Nephron (organoid): ENCODE measurements around the gene DTD1.

Experiments used
- H3K27ac Mint-ChIP-seq, 3 experiments: 2 replicates each; pipeline ENCODE4 v1.8.0; 2020; ENCODE audit warnings: mixed read lengths in 3 of 3, mild to moderate bottlenecking in 2 of 3, moderate library complexity in 1 of 3
- H3K27me3 Mint-ChIP-seq: 2 replicates; pipeline ENCODE4 v1.8.0; 2021; ENCODE audit warnings: low read depth, mild to moderate bottlenecking, moderate library complexity, mixed read lengths
- H3K36me3 Mint-ChIP-seq: 2 replicates; pipeline ENCODE4 v1.8.0; 2020; ENCODE audit warnings: low read depth, mixed read lengths
- H3K4me1 Mint-ChIP-seq: 2 replicates; pipeline ENCODE4 v1.8.0; 2020; ENCODE audit warnings: mixed read lengths
- H3K4me3 Mint-ChIP-seq, 3 experiments: 2 replicates each; pipeline ENCODE4 v1.8.0; 2020; ENCODE audit warnings: mild to moderate bottlenecking in 3 of 3, mixed read lengths in 3 of 3, moderate library complexity in 2 of 3
- H3K9me3 Mint-ChIP-seq: 2 replicates; pipeline ENCODE4 v1.8.0; 2020; ENCODE audit warnings: mixed read lengths
- TF ChIP-seq, protein P1 (sequence below), 3 experiments: fragments of 200-600 bp; sonication (generic); IDR thresholded peaks; one replicate each; pipeline ENCODE4 v1.5.0; 2021; ENCODE audit warnings: antibody characterized with exemption in 3 of 3; ENCODE audit not compliant: unreplicated experiment in 3 of 3

DTD1 gene

DNA sequence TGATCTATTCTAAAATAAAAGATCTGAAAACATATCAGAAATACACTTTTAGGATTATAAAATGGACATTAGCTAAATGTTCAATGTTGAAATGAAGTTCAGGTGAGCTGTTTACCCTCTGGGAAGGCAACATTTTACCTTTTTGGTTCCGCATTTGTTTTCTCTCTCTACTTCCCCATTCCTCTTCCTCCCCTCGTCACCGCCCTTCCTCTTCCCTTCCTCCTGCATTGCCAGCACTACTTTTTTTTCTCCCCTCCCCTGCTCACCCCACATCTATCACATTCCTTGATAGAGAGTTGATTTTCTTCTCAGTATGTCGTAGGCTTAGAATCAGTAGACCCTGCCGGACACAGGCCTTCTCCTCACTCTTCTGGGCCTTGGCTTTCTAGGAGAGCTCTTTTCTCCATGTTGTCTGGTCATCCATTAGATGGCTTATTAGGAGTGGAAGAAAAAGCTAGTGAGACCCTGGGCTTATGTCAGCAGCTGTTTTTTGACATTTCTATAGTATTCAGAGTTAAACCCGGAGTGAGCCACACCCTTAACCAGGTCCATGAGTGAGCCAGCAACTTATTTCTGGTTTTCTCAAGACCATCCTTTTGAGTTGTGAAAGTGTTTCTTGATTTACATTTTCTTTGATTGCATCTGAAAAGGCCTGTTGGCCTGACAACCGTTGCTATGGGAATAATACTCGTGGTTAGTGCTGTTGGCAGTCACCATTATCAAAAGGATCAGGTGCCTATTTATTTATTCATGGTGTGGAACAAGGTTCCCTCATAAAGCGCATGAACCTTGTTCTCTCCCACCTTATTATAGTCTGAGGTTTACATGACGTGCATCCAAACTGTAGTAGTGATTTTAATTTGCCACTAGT is 90.9 kb downstream of the DTD1 start:
- TF ChIP-seq, protein P1, sequence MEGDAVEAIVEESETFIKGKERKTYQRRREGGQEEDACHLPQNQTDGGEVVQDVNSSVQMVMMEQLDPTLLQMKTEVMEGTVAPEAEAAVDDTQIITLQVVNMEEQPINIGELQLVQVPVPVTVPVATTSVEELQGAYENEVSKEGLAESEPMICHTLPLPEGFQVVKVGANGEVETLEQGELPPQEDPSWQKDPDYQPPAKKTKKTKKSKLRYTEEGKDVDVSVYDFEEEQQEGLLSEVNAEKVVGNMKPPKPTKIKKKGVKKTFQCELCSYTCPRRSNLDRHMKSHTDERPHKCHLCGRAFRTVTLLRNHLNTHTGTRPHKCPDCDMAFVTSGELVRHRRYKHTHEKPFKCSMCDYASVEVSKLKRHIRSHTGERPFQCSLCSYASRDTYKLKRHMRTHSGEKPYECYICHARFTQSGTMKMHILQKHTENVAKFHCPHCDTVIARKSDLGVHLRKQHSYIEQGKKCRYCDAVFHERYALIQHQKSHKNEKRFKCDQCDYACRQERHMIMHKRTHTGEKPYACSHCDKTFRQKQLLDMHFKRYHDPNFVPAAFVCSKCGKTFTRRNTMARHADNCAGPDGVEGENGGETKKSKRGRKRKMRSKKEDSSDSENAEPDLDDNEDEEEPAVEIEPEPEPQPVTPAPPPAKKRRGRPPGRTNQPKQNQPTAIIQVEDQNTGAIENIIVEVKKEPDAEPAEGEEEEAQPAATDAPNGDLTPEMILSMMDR (IDR thresholded peaks at IDR 0.05; ENCODE audit: unreplicated experiment in 3 of 3), result no peak
- Mint-ChIP-seq H3K4me1 (peaks cover 5% of the 10 kb centered on the region), H3K27ac (no peak overlapping the region), H3K4me3 (no peak overlapping the region), H3K9me3 (no peaks in the 10 kb centered on the region), H3K36me3 (no peaks in the 10 kb centered on the region), H3K27me3 (no peaks in the 10 kb centered on the region)

DNA sequence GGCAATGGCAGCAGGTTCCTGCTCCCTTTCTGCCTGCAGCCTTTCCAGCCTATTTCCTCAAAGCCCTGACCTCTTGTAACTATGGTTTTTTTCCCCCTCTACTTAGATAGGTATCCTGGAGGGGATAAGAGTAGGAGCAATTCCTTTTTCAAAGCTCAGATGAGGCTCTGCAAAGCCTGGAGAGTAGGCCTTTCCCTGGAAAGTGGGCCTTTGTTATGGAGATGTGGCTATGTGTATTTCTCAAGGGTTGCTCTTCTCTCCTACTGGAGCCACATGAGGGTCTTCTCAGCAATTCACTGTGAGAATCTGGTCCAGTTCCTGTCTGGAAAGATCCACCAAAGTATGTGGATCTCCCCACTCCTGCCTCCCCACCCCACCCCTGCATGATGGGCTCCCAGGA is 96.0 kb downstream of the DTD1 start:
- Mint-ChIP-seq H3K9me3 (no peaks in the 10 kb centered on the region), H3K36me3 (no peaks in the 10 kb centered on the region), H3K4me3 (no peak overlapping the region), H3K27ac (no peak overlapping the region), H3K27me3 (no peaks in the 10 kb centered on the region), H3K4me1 (no peaks in the 10 kb centered on the region)
- TF ChIP-seq, protein P1 (IDR thresholded peaks at IDR 0.05; ENCODE audit: unreplicated experiment in 3 of 3), result no peak

DNA sequence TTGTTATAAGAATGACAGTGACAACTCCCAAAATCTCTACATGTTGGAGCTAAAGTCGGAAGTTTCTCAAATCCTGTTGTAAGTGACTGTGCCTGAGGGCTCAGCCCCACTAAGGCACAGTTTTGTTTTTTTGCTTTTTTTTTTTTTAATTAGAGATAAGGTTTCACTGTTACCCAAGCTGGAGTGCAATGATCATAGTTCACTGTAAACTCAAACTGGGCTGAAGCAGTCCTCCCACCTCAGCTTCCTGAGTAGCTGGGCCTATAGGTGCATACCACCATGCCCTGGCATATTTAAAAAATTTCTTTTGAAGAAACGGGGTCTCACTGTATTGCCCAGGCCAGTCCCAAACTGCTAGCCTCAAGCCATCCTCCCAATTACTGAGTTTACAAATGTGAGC is 96.9 kb downstream of the DTD1 start:
- TF ChIP-seq, protein P1 (IDR thresholded peaks at IDR 0.05; ENCODE audit: unreplicated experiment in 3 of 3), result no peak
- Mint-ChIP-seq H3K4me1 (no peaks in the 10 kb centered on the region), H3K36me3 (no peaks in the 10 kb centered on the region), H3K27me3 (no peaks in the 10 kb centered on the region), H3K9me3 (no peaks in the 10 kb centered on the region), H3K27ac (no peak overlapping the region), H3K4me3 (no peak overlapping the region)

- H3K27ac Mint-ChIP-seq, result no peak overlapping the region
- TF ChIP-seq, protein P1 (IDR thresholded peaks at IDR 0.05; ENCODE audit: unreplicated experiment in 3 of 3), result no peak
- no peaks in the 10 kb centered on the region for H3K36me3 Mint-ChIP-seq
- H3K4me3 Mint-ChIP-seq, result no peak overlapping the region
- no peaks in the 10 kb centered on the region for H3K4me1 Mint-ChIP-seq
- no peaks in the 10 kb centered on the region for H3K27me3 Mint-ChIP-seq
- peaks cover 3% of the 10 kb centered on the region for H3K9me3 Mint-ChIP-seq
Observed at GRCh38 chr20:18685406-18685805, 97.6 kb downstream of the DTD1 start.

DNA sequence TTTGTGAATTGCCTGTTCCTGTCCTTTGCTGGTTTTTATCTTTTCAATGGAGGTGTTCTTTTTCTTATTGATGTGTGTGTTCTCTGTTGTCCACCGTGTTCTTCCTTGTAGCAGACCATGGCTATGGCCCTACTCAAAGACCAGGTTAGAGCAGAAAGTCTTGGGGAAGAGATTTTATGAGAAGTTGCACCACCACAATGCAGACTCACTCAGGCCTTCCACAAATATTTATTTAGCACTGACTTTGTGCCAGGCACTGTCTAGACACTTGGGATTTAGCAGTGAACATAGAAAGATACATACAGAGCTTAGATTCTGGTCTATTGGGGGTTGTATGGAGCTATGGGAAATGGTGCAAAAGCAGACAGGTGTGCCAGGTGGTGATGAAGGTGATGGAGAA is 98.8 kb downstream of the DTD1 start:
- Mint-ChIP-seq H3K27me3 (no peaks in the 10 kb centered on the region), H3K27ac (no peak overlapping the region), H3K4me3 (no peak overlapping the region), H3K36me3 (no peaks in the 10 kb centered on the region), H3K9me3 (peaks cover 4% of the 10 kb centered on the region), H3K4me1 (no peaks in the 10 kb centered on the region)
- TF ChIP-seq, protein P1 (IDR thresholded peaks at IDR 0.05; ENCODE audit: unreplicated experiment in 3 of 3), result no peak

- Mint-ChIP-seq H3K36me3 (no peaks in the 10 kb centered on the region), H3K27me3 (peaks cover 4% of the 10 kb centered on the region), H3K4me1 (no peaks in the 10 kb centered on the region), H3K9me3 (peaks cover 4% of the 10 kb centered on the region), H3K4me3 (no peak overlapping the region), H3K27ac (no peak overlapping the region)
- TF ChIP-seq, protein P1 (IDR thresholded peaks at IDR 0.05; ENCODE audit: unreplicated experiment in 3 of 3), result no peak
Observed at GRCh38 chr20:18688676-18689075, 100.8 kb downstream of the DTD1 start.
